K562 (cell line): ENCODE results near the gene ABCB6. TPM values are rescaled to one million over a fixed set of nuclear protein-coding genes. Genes with fewer than 3 reads are reported as not detected.
A peak's percentile ranks its signal among the peaks of the same experiment; 100 is the strongest.

Source experiments
- CEBPG ChIP-seq, 3 experiments: fragments of 200-800 bp in 1 of 3; sonication (Bioruptor generic) in 1 of 3; sonication (generic) in 1 of 3; formaldehyde crosslinking in 1 of 3; IDR thresholded peaks in 2 of 3; conservative IDR thresholded peaks in 1 of 3; 2 replicates each; pipeline versions ENCODE4 v1.6.1 to v1.8.0; 2016 to 2022; ENCODE audit warnings: missing compliant biosample characterization in 2 of 3, missing genetic modification characterization in 2 of 3, mild to moderate bottlenecking in 1 of 3, missing genetic modification reagents in 1 of 3
- ESRRA ChIP-seq: fragments of 450-650 bp; IDR thresholded peaks from 2 replicates; pipeline ENCODE4 v1.6.1; 2014; ENCODE audit warnings: low read depth, mild to moderate bottlenecking, moderate library complexity, borderline replicate concordance
- ETV6 ChIP-seq, 3 experiments: fragments of 150-350 bp in 1 of 3; sonication (generic) in 1 of 3; formaldehyde crosslinking in 1 of 3; IDR thresholded peaks; 2 replicates each; pipeline versions ENCODE4 v1.6.1 to v1.8.0; 2014 to 2022; ENCODE audit warnings: borderline replicate concordance in 2 of 3, low read depth in 2 of 3, antibody characterized with exemption in 1 of 3, low read length in 1 of 3, mild to moderate bottlenecking in 1 of 3, missing genetic modification reagents in 1 of 3
- FOXJ2 ChIP-seq: fragments of 200-800 bp; sonication (Bioruptor generic); IDR thresholded peaks from 2 replicates; pipeline ENCODE4 v1.6.1; 2016; ENCODE audit warnings: missing genetic modification characterization, missing compliant biosample characterization
- JUN ChIP-seq, 2 experiments: sonication (generic) in 1 of 2; formaldehyde crosslinking in 1 of 2; IDR thresholded peaks; 2 replicates each; pipeline versions ENCODE4 v1.6.1 to v1.8.0; 2012 to 2022; ENCODE audit warnings: borderline replicate concordance in 2 of 2, mild to moderate bottlenecking in 2 of 2, improper control_type of control experiment in 1 of 2, low read depth in 1 of 2, low read length in 1 of 2, missing genetic modification reagents in 1 of 2
- KLF10 ChIP-seq: fragments of 250-450 bp; sonication (Bioruptor Pico); IDR thresholded peaks from 2 replicates; pipeline ENCODE4 v1.6.1; 2021; ENCODE audit warnings: matching md5 sums
- KLF16 ChIP-seq: IDR thresholded peaks from 2 replicates; pipeline ENCODE4 v1.6.1; 2016; ENCODE audit warnings: antibody characterized with exemption
- LCOR ChIP-seq: sonication (generic); formaldehyde crosslinking; IDR thresholded peaks from 2 replicates; pipeline ENCODE4 v1.8.0; 2022; ENCODE audit warnings: mild to moderate bottlenecking, missing genetic modification reagents
- NFE2L1 ChIP-seq: fragments of 450-650 bp; IDR thresholded peaks from 2 replicates; pipeline ENCODE4 v1.6.1; 2016; ENCODE audit warnings: missing genetic modification characterization, low read depth, mild to moderate bottlenecking, missing compliant biosample characterization, moderate library complexity, borderline replicate concordance
- OTX1 ChIP-seq: fragments of 450-650 bp; formaldehyde crosslinking; IDR thresholded peaks from 2 replicates; pipeline ENCODE4 v1.4.0; 2022; ENCODE audit warnings: mild to moderate bottlenecking
- PCBP1 ChIP-seq: fragments of 200-400 bp; formaldehyde crosslinking; IDR thresholded peaks from 2 replicates; pipeline ENCODE4 v1.6.1; 2018; ENCODE audit warnings: mild to moderate bottlenecking, low read depth, low read length; ENCODE audit not compliant: poor library complexity, severe bottlenecking
- RBM34 ChIP-seq: fragments of 200-400 bp; formaldehyde crosslinking; IDR thresholded peaks from 2 replicates; pipeline ENCODE4 v1.6.1; 2018; ENCODE audit warnings: low read length, borderline replicate concordance; ENCODE audit not compliant: insufficient read depth
- SRSF1 ChIP-seq: fragments of 200-400 bp; formaldehyde crosslinking; IDR thresholded peaks from 2 replicates; pipeline ENCODE4 v1.6.1; 2017; ENCODE audit warnings: mild to moderate bottlenecking, low read depth, low read length, moderate library complexity
- ZBTB7A ChIP-seq: IDR thresholded peaks from 2 replicates; pipeline ENCODE4 v1.6.1; 2011; ENCODE audit warnings: low read depth, mild to moderate bottlenecking, low read length, moderate library complexity, borderline replicate concordance; ENCODE audit not compliant: control insufficient read depth
- ZFPM2 ChIP-seq: fragments of 250-450 bp; sonication (Bioruptor Pico); IDR thresholded peaks from 2 replicates; pipeline ENCODE4 v1.5.1; 2022; ENCODE audit warnings: mild to moderate bottlenecking
- ZNF23 ChIP-seq: fragments of 250-450 bp; sonication (Bioruptor Pico); IDR thresholded peaks from 2 replicates; pipeline ENCODE4 v1.4.0; 2020; ENCODE audit warnings: mild to moderate bottlenecking
- ZNF668 ChIP-seq: fragments of 250-450 bp; sonication (Bioruptor Pico); IDR thresholded peaks from 2 replicates; pipeline ENCODE4 v1.8.0; 2022; ENCODE audit warnings: mild to moderate bottlenecking, inconsistent platforms
- ZNF717 ChIP-seq: fragments of 250-450 bp; sonication (Bioruptor Pico); IDR thresholded peaks from 2 replicates; pipeline ENCODE4 v1.5.0; 2021
- ZZZ3 ChIP-seq: fragments of 450-650 bp; IDR thresholded peaks from 2 replicates; pipeline ENCODE4 v1.6.1; 2016; ENCODE audit warnings: antibody characterized with exemption, mild to moderate bottlenecking, moderate library complexity
- polyA plus RNA-seq, 8 experiments: library from polyadenylated mRNA; depleted of rRNA in 4 of 8; stranded (reverse) in 5 of 8; unstranded in 3 of 8; fragments of >200 nt; fragmentation: Nextera tagmentation in 2 of 8; fragmentation: Illumina TruSeq in 1 of 8; extraction: Ambion mirVana in 2 of 8; extraction: Trizol in 1 of 8; gene quantifications; 2 replicates each; pipeline versions ENCODE4 v1.2.1 to v1.2.3, GENCODE V29; 2011 to 2014; ENCODE audit warnings: inconsistent platforms in 1 of 8, missing spikeins in 1 of 8
- total RNA-seq, 7 experiments: library from RNA; depleted of rRNA in 6 of 7; stranded (reverse); fragments of >200 nt in 6 of 7; fragmentation: Illumina TruSeq in 2 of 7; extraction: Trizol in 2 of 7; gene quantifications; 2 replicates each; pipeline versions ENCODE4 v1.2.1 to v1.2.3, GENCODE V29; 2011 to 2021; ENCODE audit warnings: low replicate concordance in 1 of 7
- TF ChIP-seq, protein P1 (sequence below): fragments of 250-450 bp; sonication (Bioruptor Pico); IDR thresholded peaks from 2 replicates; pipeline ENCODE4 v1.4.0; 2020
- TF ChIP-seq, protein P2 (sequence below): IDR thresholded peaks from 2 replicates; pipeline ENCODE4 v1.6.1; 2011; ENCODE audit warnings: borderline replicate concordance, low read depth, mild to moderate bottlenecking, moderate library complexity, low read length; ENCODE audit not compliant: insufficient read depth, poor library complexity, severe bottlenecking
- TF ChIP-seq, protein P3 (sequence below): fragments of 450-650 bp; IDR thresholded peaks from 2 replicates; pipeline ENCODE4 v1.6.1; 2016

Gene ABCB6
- total and polyA plus RNA-seq, 9 of the 15 experiments (the other 6 are each of a cell fraction or from before 2014, with no cell fraction given) = 3.7 to 29.8 (median 16.8) TPM

DNA sequence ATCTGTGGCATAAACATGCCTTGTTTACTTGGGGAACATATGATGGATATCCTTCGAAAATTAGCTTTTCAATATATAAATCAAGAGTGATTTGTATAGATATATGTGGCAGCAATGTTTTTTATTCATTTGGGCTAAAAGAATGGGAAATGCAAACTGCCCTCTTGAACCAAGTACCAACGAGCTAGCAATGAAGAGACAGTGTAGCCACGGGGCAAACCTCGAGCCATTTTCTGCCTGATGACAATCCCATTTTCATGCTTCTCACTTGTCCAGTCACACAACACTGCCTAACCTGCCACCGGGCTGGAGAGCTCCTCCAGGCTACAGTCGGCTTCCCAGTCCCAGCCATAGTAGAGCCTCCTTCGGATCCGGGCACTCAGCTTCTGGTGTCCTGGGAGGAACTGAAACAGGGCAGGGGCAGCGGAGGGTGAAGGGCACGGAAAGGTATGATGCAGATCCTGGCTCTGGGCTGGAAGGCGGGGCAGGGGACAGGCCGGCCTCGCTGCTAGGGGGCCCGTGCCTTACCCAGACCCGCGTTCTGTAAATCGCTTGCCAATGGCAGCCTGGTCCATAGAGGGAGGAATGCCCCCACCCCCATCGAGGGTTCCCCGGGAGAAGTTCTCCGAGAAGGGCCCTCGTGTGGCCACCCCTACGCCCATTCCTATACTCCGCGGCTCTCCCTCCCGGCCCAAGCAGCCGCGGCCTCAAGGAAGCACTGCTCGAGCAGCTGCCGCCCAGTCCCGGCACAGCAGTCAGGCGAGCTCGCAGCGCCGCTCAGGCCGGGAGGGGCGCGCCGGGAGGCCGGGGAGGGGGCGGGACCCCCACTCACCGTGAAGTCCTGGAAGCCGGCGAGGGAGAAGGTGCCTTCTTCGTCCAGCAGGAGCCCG, 42.6 kb downstream of the ABCB6 start (continued):
- TF ChIP-seq LCOR (CRISPR knock-in tag) = no peak
- TF ChIP-seq ETV6 (IDR thresholded peaks at IDR 0.05; ENCODE audit: borderline replicate concordance in 1 of 2, low read depth in 2 of 2, low read length in 1 of 2) = no peak
- TF ChIP-seq ETV6 (CRISPR knock-in tag; IDR thresholded peaks at IDR 0.05; ENCODE audit: borderline replicate concordance) = no peak
- no peak for TF ChIP-seq OTX1 (CRISPR knock-in tag)
- TF ChIP-seq ZZZ3 = no peak
- TF ChIP-seq SRSF1 = no peak
- TF ChIP-seq FOXJ2 (tag) = no peak
- no peak for TF ChIP-seq ZNF23 (CRISPR knock-in tag)
- no peak for TF ChIP-seq RBM34
- TF ChIP-seq, protein P1, sequence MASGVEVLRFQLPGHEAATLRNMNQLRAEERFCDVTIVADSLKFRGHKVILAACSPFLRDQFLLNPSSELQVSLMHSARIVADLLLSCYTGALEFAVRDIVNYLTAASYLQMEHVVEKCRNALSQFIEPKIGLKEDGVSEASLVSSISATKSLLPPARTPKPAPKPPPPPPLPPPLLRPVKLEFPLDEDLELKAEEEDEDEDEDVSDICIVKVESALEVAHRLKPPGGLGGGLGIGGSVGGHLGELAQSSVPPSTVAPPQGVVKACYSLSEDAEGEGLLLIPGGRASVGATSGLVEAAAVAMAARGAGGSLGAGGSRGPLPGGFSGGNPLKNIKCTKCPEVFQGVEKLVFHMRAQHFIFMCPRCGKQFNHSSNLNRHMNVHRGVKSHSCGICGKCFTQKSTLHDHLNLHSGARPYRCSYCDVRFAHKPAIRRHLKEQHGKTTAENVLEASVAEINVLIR = no peak
- TF ChIP-seq PCBP1 = no peak
- peak; percentile 97 for TF ChIP-seq ZBTB7A
- no peak for TF ChIP-seq CEBPG (CRISPR knock-in tag; IDR thresholded peaks at IDR 0.05)
- TF ChIP-seq CEBPG (tag; conservative IDR thresholded peaks at IDR 0.05 in 1 of 2, IDR thresholded peaks at IDR 0.05 in 1 of 2) = no peak
- TF ChIP-seq ZNF668 (CRISPR knock-in tag) = no peak
- no peak for TF ChIP-seq ZNF717 (CRISPR knock-in tag)
- TF ChIP-seq KLF16 = no peak
- TF ChIP-seq, protein P2, sequence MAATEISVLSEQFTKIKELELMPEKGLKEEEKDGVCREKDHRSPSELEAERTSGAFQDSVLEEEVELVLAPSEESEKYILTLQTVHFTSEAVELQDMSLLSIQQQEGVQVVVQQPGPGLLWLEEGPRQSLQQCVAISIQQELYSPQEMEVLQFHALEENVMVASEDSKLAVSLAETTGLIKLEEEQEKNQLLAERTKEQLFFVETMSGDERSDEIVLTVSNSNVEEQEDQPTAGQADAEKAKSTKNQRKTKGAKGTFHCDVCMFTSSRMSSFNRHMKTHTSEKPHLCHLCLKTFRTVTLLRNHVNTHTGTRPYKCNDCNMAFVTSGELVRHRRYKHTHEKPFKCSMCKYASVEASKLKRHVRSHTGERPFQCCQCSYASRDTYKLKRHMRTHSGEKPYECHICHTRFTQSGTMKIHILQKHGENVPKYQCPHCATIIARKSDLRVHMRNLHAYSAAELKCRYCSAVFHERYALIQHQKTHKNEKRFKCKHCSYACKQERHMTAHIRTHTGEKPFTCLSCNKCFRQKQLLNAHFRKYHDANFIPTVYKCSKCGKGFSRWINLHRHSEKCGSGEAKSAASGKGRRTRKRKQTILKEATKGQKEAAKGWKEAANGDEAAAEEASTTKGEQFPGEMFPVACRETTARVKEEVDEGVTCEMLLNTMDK = no peak
- TF ChIP-seq, protein P3, sequence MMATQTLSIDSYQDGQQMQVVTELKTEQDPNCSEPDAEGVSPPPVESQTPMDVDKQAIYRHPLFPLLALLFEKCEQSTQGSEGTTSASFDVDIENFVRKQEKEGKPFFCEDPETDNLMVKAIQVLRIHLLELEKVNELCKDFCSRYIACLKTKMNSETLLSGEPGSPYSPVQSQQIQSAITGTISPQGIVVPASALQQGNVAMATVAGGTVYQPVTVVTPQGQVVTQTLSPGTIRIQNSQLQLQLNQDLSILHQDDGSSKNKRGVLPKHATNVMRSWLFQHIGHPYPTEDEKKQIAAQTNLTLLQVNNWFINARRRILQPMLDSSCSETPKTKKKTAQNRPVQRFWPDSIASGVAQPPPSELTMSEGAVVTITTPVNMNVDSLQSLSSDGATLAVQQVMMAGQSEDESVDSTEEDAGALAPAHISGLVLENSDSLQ = no peak
- no peak for TF ChIP-seq ESRRA
- TF ChIP-seq JUN (IDR thresholded peaks at IDR 0.05; ENCODE audit: borderline replicate concordance, low read depth, low read length) = no peak
- TF ChIP-seq JUN (CRISPR knock-in tag; IDR thresholded peaks at IDR 0.05; ENCODE audit: borderline replicate concordance) = no peak
- no peak for TF ChIP-seq NFE2L1 (tag)
- no peak for TF ChIP-seq ZFPM2
- no peak for TF ChIP-seq KLF10 (CRISPR knock-in tag)
